IMR-90 (cell line): Measurements from ENCODE around the gene CELA3A. TPM values are rescaled to one million over a fixed set of nuclear protein-coding genes. Genes with fewer than 3 reads are reported as not detected.
"Not testable (repeated sequence)": the region's sequence is repeated elsewhere in the genome, so short reads cannot be mapped to it uniquely, and the experiment has no call there.

Source experiments
- ATAC-seq: fragments of 200-7000 bp; cut with Tn5 transposase; 2 replicates; pipeline ENCODE4 v1.9.1; 2020; ENCODE audit warnings: low read depth, mild to moderate bottlenecking, moderate library complexity
- BruUV-seq: library from RNA; stranded (reverse); fragments of 400-500 nt; replicated peaks from 2 replicates; lab custom pipeline; 2021; lab: Mats Ljungman, UMichigan
- CTCF ChIA-PET: fragments of 300-600 bp; formaldehyde crosslinking; extraction: SDS; loops from one replicate; lab custom pipeline; 2021; ENCODE audit warnings: antibody characterized with exemption; lab: Yijun Ruan, JAX
- POLR2A ChIA-PET: fragments of 300-600 bp; sonication (Branson Sonifier 250); formaldehyde crosslinking; loops from one replicate; lab custom pipeline; 2022; ENCODE audit warnings: antibody characterized with exemption; ENCODE audit not compliant: unreplicated experiment; lab: Charles Lee
- DNase-seq: peaks from one replicate; pipeline ENCODE4 v3.0.0; 2013
- H2AFZ ChIP-seq: replicated peaks from 2 replicates; pipeline ENCODE3; 2013; ENCODE audit warnings: low read length, mild to moderate bottlenecking; ENCODE audit not compliant: poor library complexity
- H2AK5ac ChIP-seq: 2 replicates; pipeline ENCODE4 v1.6.1; 2013; ENCODE audit warnings: low read depth, low read length, inconsistent platforms
- H2AK9ac ChIP-seq: replicated peaks from 2 replicates; pipeline ENCODE3; 2013; ENCODE audit warnings: mild to moderate bottlenecking, low read depth, low read length, moderate library complexity; ENCODE audit not compliant: poor library complexity
- H2BK120ac ChIP-seq: 2 replicates; pipeline ENCODE4 v1.6.1; 2013; ENCODE audit warnings: low read depth, low read length, inconsistent platforms
- H2BK15ac ChIP-seq: 3 replicates; pipeline ENCODE4 v1.6.1; 2013; ENCODE audit warnings: low read depth, low read length, inconsistent platforms
- H2BK20ac ChIP-seq: 2 replicates; pipeline ENCODE4 v1.6.1; 2013; ENCODE audit warnings: low read depth, mild to moderate bottlenecking, inconsistent platforms, low read length, moderate library complexity
- H2BK5ac ChIP-seq: 2 replicates; pipeline ENCODE4 v1.6.1; 2013; ENCODE audit warnings: mild to moderate bottlenecking, low read depth, low read length, inconsistent platforms; ENCODE audit not compliant: poor library complexity, severe bottlenecking
- H3K14ac ChIP-seq: replicated peaks from 2 replicates; pipeline ENCODE4 v1.6.1; 2013; ENCODE audit warnings: low read depth, low read length, inconsistent platforms
- H3K18ac ChIP-seq: 2 replicates; pipeline ENCODE4 v1.6.1; 2013; ENCODE audit warnings: low read depth, low read length, control low read depth
- H3K23ac ChIP-seq: 2 replicates; pipeline ENCODE4 v1.6.1; 2013; ENCODE audit warnings: low read depth, low read length, inconsistent platforms
- H3K27ac ChIP-seq: 2 replicates; pipeline ENCODE4 v1.5.1; 2013; ENCODE audit warnings: mild to moderate bottlenecking, control low read depth, low read length; ENCODE audit not compliant: insufficient read depth
- H3K27me3 ChIP-seq: 2 replicates; pipeline ENCODE4 v1.6.1; 2013; ENCODE audit warnings: low read length; ENCODE audit not compliant: control insufficient read depth, insufficient read depth
- H3K36me3 ChIP-seq: 2 replicates; pipeline ENCODE4 v1.6.1; 2013; ENCODE audit warnings: low read length, mixed read lengths; ENCODE audit not compliant: control insufficient read depth, insufficient read depth
- H3K4ac ChIP-seq: 2 replicates; pipeline ENCODE4 v1.6.1; 2013; ENCODE audit warnings: low read depth, low read length, inconsistent platforms
- H3K4me1 ChIP-seq: 2 replicates; pipeline ENCODE4 v1.6.1; 2013; ENCODE audit warnings: low read length, mixed read lengths; ENCODE audit not compliant: control insufficient read depth, insufficient read depth
- H3K4me2 ChIP-seq: 2 replicates; pipeline ENCODE4 v1.6.1; 2013; ENCODE audit warnings: low read depth, mild to moderate bottlenecking, control low read depth, low read length, moderate library complexity
- H3K4me3 ChIP-seq: 2 replicates; pipeline ENCODE4 v1.5.1; 2013; ENCODE audit warnings: low read depth, mild to moderate bottlenecking, control low read depth, low read length, moderate library complexity; ENCODE audit not compliant: insufficient read depth
- H3K56ac ChIP-seq: 2 replicates; pipeline ENCODE4 v1.6.1; 2013; ENCODE audit warnings: low read length, inconsistent platforms; ENCODE audit not compliant: insufficient read depth; ENCODE audit errors: extremely low read depth
- H3K79me1 ChIP-seq, 2 experiments: 2 replicates each; pipeline ENCODE4 v1.6.1; 2013; ENCODE audit warnings: low read length in 2 of 2, inconsistent platforms in 1 of 2, low read depth in 1 of 2
- H3K9ac ChIP-seq: 2 replicates; pipeline ENCODE4 v1.6.1; 2013; ENCODE audit warnings: low read depth, low read length, control low read depth
- H3K9me1 ChIP-seq: 2 replicates; pipeline ENCODE4 v1.6.1; 2013; ENCODE audit warnings: low read length, inconsistent platforms; ENCODE audit not compliant: insufficient read depth
- H3K9me3 ChIP-seq: 2 replicates; pipeline ENCODE4 v1.6.1; 2013; ENCODE audit warnings: low read length; ENCODE audit not compliant: control insufficient read depth, insufficient read depth
- H4K20me1 ChIP-seq: 2 replicates; pipeline ENCODE4 v1.6.1; 2013; ENCODE audit warnings: low read length, inconsistent platforms; ENCODE audit not compliant: insufficient read depth
- H4K5ac ChIP-seq: 2 replicates; pipeline ENCODE4 v1.6.1; 2013; ENCODE audit warnings: mild to moderate bottlenecking, low read depth, low read length, control low read depth
- H4K8ac ChIP-seq, 2 experiments: 2 replicates each; pipeline ENCODE4 v1.6.1; 2013; ENCODE audit warnings: low read depth in 2 of 2, low read length in 2 of 2, control low read depth in 1 of 2, inconsistent platforms in 1 of 2
- H4K91ac ChIP-seq: 2 replicates; pipeline ENCODE4 v1.6.1; 2013; ENCODE audit warnings: low read depth, low read length, inconsistent platforms; ENCODE audit not compliant: insufficient read depth
- CTCF ChIP-seq: conservative IDR thresholded peaks from 2 replicates; pipeline ENCODE4 v1.5.1; 2012; ENCODE audit warnings: mild to moderate bottlenecking, low read depth, low read length, improper control_type of control experiment
- RAD21 ChIP-seq: IDR thresholded peaks from 2 replicates; pipeline ENCODE4 v1.6.1; 2012; ENCODE audit warnings: low read length, improper control_type of control experiment
- WGBS, 2 experiments: methylation state at CpG; one replicate each; pipeline versions ENCODE4 v1.1.5 to v1.1.7; 2013; ENCODE audit warnings: missing lambda C conversion rate in 2 of 2; ENCODE audit not compliant: insufficient read length in 1 of 2; ENCODE audit errors: extremely low coverage in 2 of 2; 5-methylcytosine and 5-hydroxymethylcytosine counted together
- dilution Hi-C: fragments of 300-500 bp; cut with HindIII; formaldehyde crosslinking; loops from one replicate; pipeline ENCODE4 v1.14.3; 2018; ENCODE audit warnings: low sequenced_read_pairs; ENCODE audit not compliant: unreplicated experiment
- in situ Hi-C: fragments of 300-500 bp; cut with MboI; formaldehyde crosslinking; loops from 3 replicates; pipeline ENCODE4 v1.14.3; 2019; ENCODE audit warnings: low sequenced_read_pairs, inconsistent platforms, mixed read lengths
- intact Hi-C: fragments of 100-400 bp; cut with micrococcal nuclease; formaldehyde crosslinking; loops from 2 replicates; pipeline ENCODE4 v1.10.0; 2022
- polyA plus RNA-seq, 3 experiments: library from polyadenylated mRNA; depleted of rRNA; stranded (reverse); fragments of >200 nt; gene quantifications; 2 replicates each; pipeline ENCODE4 v1.2.3, GENCODE V29; 2012; ENCODE audit warnings: low replicate concordance in 1 of 3
- total RNA-seq: library from RNA; depleted of rRNA; stranded (reverse); fragments of >200 nt; gene quantifications from 2 replicates; pipeline ENCODE4 v1.2.3, GENCODE V29; 2012

The CELA3A gene
- total and polyA plus RNA-seq, 2 of the 4 experiments (the other 2 are of a cell fraction) = not detected

GRCh38 chr1:21980515-21981220, 20.8 kb upstream of the CELA3A start:
- POLR2A ChIA-PET = interaction anchor here (0.6 kb wide), 1 partner anchor 1296 kb away, joined by 3 read pairs; no protein-coding TSS in a partner anchor
- H3K4me3 ChIP-seq, H3K4ac ChIP-seq, in situ Hi-C loops, H3K9ac ChIP-seq, H2BK15ac ChIP-seq, CTCF ChIA-PET, intact Hi-C loops, H2BK120ac ChIP-seq, H3K23ac ChIP-seq, H3K36me3 ChIP-seq, H2AK5ac ChIP-seq, BruUV-seq, H4K20me1 ChIP-seq, H4K5ac ChIP-seq, H3K9me3 ChIP-seq, H3K4me1 ChIP-seq, H3K18ac ChIP-seq, H3K27ac ChIP-seq, H3K4me2 ChIP-seq, H4K91ac ChIP-seq, H3K79me1 ChIP-seq, H2AK9ac ChIP-seq, H3K56ac ChIP-seq, H3K27me3 ChIP-seq, H2BK5ac ChIP-seq, H2BK20ac ChIP-seq, H3K9me1 ChIP-seq, H2AFZ ChIP-seq, dilution Hi-C loops, H4K8ac ChIP-seq, H3K14ac ChIP-seq: not testable (repeated sequence)
- peak; percentile 67 for ATAC-seq
- WGBS, 2 experiments = no CpG with 5 or more reads among the region's 21 CpGs
- 0 out of 2 replicates have a peak, but pooled peaks have one; percentile 19 for TF ChIP-seq CTCF
- peak; percentile 26; the same call in 1 of the 2 replicates for TF ChIP-seq RAD21
- peak; percentile 11 for DNase-seq

GRCh38 chr1:21981253-21981652, 20.2 kb upstream of the CELA3A start:
- intact Hi-C loops, H3K4me2 ChIP-seq, CTCF ChIA-PET: not testable (repeated sequence)

More at GRCh38 chr1:21981253-21981652, 20.2 kb upstream of the CELA3A start:
- H3K9me3 ChIP-seq, H4K5ac ChIP-seq, H2BK20ac ChIP-seq, DNase-seq, H3K4ac ChIP-seq, H3K9me1 ChIP-seq, H3K4me1 ChIP-seq, POLR2A ChIA-PET, H3K27me3 ChIP-seq, H3K14ac ChIP-seq, H3K4me3 ChIP-seq, H3K18ac ChIP-seq, H3K79me1 ChIP-seq, H4K20me1 ChIP-seq, H2BK15ac ChIP-seq, H3K27ac ChIP-seq, H2BK5ac ChIP-seq, BruUV-seq, H3K9ac ChIP-seq, H3K36me3 ChIP-seq, H2AFZ ChIP-seq, H2AK5ac ChIP-seq, ATAC-seq, dilution Hi-C loops, H4K8ac ChIP-seq, H3K23ac ChIP-seq, in situ Hi-C loops, H3K56ac ChIP-seq, H2AK9ac ChIP-seq, H2BK120ac ChIP-seq, H4K91ac ChIP-seq: not testable (repeated sequence)
- WGBS, 2 experiments = no CpG with 5 or more reads among the region's 4 CpGs
